ENCODE data around the gene IQSEC1. TPM values are rescaled to one million over a fixed set of nuclear protein-coding genes. Genes with fewer than 3 reads are reported as not detected.

Gene IQSEC1
- total RNA-seq, 1 donor from 2014 or later: 148 TPM

DNA sequence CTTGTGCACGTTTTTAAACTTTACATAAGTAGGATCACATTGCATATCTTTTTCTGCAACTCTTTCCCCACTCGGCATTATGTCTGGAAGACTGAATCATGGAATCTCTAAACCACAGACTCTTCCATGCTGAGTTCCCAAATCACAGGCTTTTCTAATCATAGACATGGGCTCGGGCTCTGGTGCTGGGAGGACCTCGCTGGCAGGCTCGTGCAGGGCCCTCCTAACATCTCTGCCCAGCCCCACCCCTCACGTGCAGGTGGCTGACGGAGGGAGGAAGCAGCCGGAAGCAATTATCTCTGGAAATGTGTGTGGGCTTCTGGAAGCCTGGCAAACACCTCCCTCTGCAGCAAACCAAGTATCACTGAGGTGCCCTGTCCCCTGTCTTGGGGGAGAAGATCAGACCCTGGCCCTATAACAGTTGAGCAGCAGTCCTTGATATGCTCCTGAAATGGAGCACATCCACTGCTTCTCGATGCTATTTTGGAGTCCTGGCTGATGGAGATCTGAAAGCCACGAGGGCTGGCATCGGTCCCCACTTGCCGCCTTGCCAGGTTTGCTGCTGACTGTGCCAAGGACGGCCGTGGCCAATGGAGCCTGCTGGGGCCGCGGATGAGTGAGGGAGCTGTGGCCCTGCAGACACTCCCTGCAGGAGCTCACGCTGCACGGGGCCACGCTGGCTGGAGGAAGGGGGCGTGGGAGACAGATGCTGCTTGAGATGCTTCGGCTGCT, 4.4 kb upstream of the IQSEC1 start:
- Histone ChIP-seq H3K4me3 (no peak overlapping the region), H3K27me3 (no peaks in the 10 kb centered on the region), H3K9me3 (no peaks in the 10 kb centered on the region), H3K4me1 (peaks cover 23 to 42% of the 10 kb centered on the region in 2 donors), H3K36me3 (no peaks in the 10 kb centered on the region), H3K27ac (peak overlapping the region in 1 of 2 donors; percentile 11)
- TF ChIP-seq, protein P1, sequence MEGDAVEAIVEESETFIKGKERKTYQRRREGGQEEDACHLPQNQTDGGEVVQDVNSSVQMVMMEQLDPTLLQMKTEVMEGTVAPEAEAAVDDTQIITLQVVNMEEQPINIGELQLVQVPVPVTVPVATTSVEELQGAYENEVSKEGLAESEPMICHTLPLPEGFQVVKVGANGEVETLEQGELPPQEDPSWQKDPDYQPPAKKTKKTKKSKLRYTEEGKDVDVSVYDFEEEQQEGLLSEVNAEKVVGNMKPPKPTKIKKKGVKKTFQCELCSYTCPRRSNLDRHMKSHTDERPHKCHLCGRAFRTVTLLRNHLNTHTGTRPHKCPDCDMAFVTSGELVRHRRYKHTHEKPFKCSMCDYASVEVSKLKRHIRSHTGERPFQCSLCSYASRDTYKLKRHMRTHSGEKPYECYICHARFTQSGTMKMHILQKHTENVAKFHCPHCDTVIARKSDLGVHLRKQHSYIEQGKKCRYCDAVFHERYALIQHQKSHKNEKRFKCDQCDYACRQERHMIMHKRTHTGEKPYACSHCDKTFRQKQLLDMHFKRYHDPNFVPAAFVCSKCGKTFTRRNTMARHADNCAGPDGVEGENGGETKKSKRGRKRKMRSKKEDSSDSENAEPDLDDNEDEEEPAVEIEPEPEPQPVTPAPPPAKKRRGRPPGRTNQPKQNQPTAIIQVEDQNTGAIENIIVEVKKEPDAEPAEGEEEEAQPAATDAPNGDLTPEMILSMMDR (IDR thresholded peaks at IDR 0.05): no peak
- intact Hi-C loops (cut with DNase I): no loop called here
- peak; percentile 19 to 80 for DNase-seq (ENCODE audit: low spot score in 2 of 2)

DNA sequence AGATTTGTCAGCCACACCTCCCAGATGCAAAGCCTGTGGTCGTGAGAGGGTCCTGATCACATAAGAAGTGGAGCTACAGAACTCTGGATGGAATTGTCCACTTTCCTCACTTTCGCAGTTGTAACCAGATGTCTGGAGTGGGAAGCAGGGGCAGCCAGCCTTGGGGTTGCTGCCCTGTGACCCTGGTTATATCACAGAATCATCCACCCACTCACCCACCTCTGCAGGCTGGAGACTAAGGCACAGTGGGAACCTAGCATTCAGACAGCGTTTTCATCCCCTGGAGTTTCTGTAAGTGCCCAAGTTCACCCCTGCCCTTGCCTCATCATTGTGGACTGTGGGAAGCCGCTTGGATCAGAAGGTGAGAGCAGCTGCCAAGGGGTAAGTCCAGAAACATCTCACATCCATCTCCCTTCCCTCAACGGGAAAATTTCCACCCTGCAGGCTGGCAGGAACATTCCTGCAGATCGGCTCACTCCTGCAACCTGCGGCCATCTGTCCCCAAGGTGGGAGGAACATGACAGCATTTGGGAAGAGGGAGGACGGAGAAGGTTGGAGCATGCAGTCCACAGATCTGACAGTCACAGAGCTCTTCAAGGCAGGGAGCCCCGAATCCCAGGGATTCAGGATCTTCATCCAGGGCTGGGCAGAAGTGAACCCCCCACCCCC, 2.9 kb upstream of the IQSEC1 start:
- peaks cover 24 to 46% of the 10 kb centered on the region in 2 donors for H3K4me1 ChIP-seq
- no peaks in the 10 kb centered on the region for H3K27me3 ChIP-seq
- H3K27ac ChIP-seq: no peak overlapping the region
- intact Hi-C loops (cut with DNase I): no loop called here
- no peaks in the 10 kb centered on the region for H3K9me3 ChIP-seq
- TF ChIP-seq, protein P1 (IDR thresholded peaks at IDR 0.05): no peak
- H3K4me3 ChIP-seq: no peak overlapping the region
- no peaks in the 10 kb centered on the region for H3K36me3 ChIP-seq
- no peak for DNase-seq (ENCODE audit: low spot score in 2 of 2)

DNA sequence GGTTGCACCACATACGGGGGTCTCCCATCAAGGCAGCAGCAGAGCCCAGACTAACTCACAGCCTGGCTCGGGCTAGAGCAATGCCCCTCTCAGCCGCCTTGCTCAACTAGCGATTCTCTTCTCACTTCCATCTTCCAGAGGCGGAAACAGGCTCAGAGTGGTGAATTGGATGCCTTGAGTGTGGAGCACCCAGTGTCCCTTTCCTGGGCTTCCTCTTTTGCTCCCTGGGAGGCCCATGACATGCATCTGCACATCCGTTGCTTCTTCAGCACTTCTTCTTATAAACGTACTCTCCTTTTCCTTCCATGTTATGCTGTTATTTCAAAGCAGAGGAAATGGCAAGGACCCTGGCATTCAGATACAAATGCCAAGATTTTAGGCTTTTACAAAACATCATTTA, 2.1 kb upstream of the IQSEC1 start:
- Histone ChIP-seq H3K36me3 (no peaks in the 10 kb centered on the region), H3K9me3 (no peaks in the 10 kb centered on the region), H3K27me3 (no peaks in the 10 kb centered on the region), H3K4me3 (no peak overlapping the region), H3K27ac (no peak overlapping the region), H3K4me1 (peaks cover 22 to 42% of the 10 kb centered on the region in 2 donors)
- intact Hi-C loops (cut with DNase I): no loop called here
- DNase-seq (ENCODE audit: low spot score in 2 of 2): peak in 1 of 2 donors; percentile 14
- TF ChIP-seq, protein P1 (IDR thresholded peaks at IDR 0.05): no peak

- peak overlapping the region in 1 of 2 donors; percentile 58 for H3K4me3 ChIP-seq
- no peak overlapping the region for H3K27ac ChIP-seq
- peaks cover 17 to 36% of the 10 kb centered on the region in 2 donors for H3K4me1 ChIP-seq
- H3K36me3 ChIP-seq: no peaks in the 10 kb centered on the region
- intact Hi-C loops (cut with DNase I): no loop called here
- no peaks in the 10 kb centered on the region for H3K27me3 ChIP-seq
- H3K9me3 ChIP-seq: no peaks in the 10 kb centered on the region
- no peak for DNase-seq (ENCODE audit: low spot score in 2 of 2)
- TF ChIP-seq, protein P1 (IDR thresholded peaks at IDR 0.05): no peak
Measured at GRCh38 chr3:13074006-13074375, 762 bp upstream of the IQSEC1 start.

DNA sequence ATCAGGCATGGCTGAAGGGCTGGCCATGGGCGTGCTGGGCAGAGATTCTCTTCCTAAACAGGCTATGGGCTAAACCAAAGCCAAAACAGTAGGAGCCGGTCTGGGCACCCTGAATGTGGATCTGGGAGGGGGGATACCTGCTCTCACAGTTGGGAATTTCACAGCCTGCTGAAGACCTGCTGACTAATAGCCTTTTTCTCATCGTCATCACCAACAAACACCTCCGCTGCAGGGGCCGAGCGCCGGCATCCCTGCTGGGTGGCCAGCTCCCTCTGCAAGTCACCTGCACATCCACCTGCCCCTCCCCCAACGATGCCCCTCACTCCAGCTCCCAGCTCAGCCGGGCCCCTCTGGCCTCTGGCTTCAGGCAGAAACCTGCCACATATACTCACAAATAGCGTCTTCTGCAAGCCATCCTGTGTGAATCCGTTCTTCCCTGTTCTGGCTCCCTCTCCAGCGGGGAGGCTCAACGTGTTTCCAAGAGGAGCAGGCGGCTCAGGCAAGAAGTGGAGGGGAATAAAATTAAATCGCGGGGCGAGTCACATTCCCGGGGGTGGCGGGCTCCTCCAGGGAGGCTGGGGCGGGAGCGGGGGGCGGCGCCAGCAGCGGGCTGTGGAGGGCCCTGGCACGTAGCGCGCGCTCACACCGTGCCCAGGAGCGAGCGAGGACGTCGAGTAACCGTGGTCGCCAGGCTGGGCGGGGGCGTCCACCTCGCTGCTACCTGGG, 466 bp downstream of the IQSEC1 start:
- intact Hi-C loops (cut with DNase I): loop anchor here (2.0 kb wide), 2 partner anchors 50 to 78 kb away; no protein-coding TSS in a partner anchor
- H3K4me3 ChIP-seq: peak overlapping the region; percentile 44 to 58
- DNase-seq (ENCODE audit: low spot score in 2 of 2): no peak

More for the DNA sequence above, 466 bp downstream of the IQSEC1 start:
- H3K27ac ChIP-seq: peak overlapping the region; percentile 11 to 16
- no peaks in the 10 kb centered on the region for H3K36me3 ChIP-seq
- no peaks in the 10 kb centered on the region for H3K9me3 ChIP-seq
- H3K27me3 ChIP-seq: no peaks in the 10 kb centered on the region
- H3K4me1 ChIP-seq: peaks cover 7 to 23% of the 10 kb centered on the region in 2 donors
- TF ChIP-seq, protein P1 (IDR thresholded peaks at IDR 0.05): no peak
